ENCODE data around the gene LHFPL2.
A peak's percentile ranks its signal among the peaks of the same experiment; 100 is the strongest.

Gene LHFPL2

DNA sequence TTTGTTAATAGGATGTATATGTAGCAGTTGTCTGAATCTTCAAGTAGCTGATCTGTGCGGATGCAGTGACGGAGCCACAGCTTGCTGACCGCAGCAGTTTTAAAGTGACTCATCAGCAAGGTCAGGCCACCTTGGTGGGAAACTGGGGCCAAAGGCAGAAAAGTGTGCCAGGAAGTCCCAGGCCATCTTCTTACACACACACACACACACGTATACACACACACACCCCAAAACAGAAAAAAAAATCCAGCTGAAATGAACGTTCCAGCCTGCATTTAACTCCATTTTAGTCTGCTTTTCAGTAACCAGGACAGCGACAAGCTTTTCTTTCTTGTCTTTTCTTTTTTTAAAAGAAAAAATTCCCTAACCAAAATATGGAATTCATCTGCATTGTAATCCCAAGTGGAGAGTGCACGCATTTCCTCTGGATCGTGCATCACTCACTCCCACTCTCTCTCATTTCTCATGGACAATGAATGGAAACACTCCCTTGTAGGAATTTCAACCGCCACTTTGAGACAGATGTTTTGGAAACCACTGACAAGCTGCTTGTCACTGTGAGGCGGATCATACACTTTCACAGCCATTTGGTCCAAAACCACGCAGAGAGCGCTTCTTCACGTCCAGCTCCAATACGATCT lies 103.9 kb downstream of the LHFPL2 start:
- DNase-seq (ENCODE audit: low spot score) = no peak

DNA sequence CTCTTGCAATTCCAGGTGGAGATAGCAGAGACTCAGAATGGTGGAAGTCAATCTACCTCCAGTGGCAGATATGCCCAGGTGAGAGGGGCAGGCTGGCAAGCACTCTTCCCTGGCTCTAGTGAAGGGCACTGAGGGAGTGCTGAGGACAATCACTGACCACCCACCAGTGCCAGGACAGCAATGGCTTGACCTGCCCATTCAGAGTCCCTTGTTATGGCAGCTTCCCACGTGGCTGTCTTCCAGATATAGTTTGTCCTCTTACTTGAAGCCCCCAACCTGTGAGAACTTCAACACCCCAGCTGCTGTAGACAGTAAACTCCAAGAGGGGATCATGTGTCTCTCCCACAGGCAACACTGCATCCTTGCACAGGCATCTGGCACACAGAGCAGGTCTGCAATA lies 104.7 kb downstream of the LHFPL2 start:
- DNase-seq (ENCODE audit: low spot score) = no peak

DNA sequence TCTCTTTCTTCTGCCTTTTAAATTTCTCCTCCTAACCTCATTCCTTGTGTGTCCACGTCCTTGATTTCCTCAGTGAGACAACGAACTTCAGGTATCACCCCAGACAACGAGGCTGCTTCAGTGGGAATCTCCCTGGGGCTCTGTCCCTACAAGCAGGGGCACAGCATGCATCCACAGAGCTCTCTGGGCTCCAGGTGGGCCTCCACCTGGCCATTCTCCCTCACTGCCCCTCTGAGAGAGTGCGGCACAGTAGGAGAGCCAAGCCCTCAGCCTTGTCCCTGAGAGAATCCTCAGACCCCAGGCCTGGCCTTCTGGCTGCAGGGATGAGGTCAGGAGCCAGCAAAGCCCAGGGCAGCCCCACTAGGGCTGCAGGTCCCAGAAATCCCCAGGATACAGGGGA lies 105.3 kb downstream of the LHFPL2 start:
- no peak for DNase-seq (ENCODE audit: low spot score)

DNA sequence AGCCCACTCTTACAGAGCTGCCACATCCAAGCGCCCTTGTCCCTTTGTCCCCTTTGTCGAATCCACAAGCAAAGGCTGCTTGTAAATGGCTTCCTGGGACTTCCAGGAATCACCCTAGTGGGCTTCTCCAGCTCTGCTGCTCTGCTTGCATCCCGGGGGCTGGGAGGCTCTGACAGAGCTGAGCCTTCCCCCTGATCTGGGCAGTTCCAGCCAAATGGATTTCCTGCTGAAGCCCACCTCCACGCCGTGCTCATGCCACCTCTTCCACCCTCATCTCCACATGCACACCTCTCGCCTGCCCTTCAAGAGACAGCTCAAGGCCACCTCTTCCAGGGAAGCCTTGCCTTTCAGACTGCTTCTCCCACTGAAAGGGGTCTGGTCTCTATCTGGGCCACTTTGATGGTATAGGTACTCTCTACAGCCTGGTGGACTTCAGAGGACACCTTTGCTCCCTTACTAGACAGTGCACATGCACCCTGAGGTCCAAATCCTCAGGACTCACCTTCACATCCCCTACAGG lies 106.2 kb downstream of the LHFPL2 start:
- no peak for DNase-seq (ENCODE audit: low spot score)

DNA sequence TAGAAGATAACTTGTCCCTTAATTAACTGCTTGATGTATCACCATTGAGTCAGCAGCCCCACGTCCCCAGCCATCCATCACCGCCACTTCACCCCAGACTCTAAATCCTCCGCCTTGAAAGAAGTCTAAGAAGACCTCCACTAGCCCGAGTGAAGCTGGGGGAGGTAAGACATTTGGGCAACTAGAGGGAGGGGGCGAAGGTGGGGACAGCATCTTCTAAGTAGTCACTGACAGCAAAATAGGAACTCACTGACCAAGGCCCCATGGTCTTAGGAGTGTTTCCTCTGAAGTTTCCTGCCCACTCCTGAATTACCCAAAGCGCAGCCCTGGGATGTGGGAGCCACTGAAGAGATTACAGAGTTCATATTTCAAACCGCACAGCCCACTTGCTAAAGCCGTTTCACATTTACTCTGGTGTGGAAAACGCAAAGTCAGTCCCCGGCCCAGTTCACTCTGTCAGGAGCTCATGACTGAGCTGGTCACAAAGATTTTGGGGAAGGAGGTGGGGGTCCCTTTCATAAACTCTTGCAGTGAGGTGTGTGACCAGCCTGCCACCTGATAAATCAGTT lies 107.4 kb downstream of the LHFPL2 start:
- no peak for DNase-seq (ENCODE audit: low spot score)

DNA sequence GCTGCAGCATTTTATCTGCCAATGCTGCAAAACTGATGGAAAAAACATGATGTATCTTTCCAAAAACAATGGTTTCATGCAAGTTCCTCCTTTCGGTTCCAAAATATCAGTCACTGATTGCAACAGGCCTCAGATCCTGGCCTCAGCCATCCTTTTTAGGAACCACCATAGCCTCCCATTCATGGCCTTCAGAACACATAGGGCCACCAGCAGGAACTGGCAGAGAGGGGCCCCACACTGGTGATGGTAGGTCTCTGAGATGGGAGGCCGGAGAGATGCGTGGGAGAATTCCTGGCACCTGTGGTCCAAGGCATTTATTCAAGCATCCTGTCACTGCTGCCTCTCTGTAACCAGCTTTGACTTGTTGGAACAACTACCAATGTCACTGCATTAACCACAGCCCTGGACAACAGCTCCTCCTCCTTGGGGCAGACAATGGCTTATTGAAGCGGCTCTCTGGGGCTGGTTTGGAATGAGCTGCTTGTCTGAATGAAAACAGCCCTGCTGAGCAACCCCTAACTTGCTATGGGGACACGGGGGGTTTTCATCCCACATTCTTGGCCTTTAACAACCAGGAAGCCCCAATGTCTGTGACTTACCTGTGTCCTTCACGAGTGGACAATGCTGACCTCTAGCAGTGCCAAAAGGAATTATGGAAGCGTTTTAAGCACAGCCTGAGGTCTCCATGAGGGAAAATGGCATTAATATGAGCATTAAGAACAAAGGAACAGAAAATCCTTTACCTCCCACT lies 108.1 kb downstream of the LHFPL2 start:
- DNase-seq (ENCODE audit: low spot score) = no peak

DNA sequence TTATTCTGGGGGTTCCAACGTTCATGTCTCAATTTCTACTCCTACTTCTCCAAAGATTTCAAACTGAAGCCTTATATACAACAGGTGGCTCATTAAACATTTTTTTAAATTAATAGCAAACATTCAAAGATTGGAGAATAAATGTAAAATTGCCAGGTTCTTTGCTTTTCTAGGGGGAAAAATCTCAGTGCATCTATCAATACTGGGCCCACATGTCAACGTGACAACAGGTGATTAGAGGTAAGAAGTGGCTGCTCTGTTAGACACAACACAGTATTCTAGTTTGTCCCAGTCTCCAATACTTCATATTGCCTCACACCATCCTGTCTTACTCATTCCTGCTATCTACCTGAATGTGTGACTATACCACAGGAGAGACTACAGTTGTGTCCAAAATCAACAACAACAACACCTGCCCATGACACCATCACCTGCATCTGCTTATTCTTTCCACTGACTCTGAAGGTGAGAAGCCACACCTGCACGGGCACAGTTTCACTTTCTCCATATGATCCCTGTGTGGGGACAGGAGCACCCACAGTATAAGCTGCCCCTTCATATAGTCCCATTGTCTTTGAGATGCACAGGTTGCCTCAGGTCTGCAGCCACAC lies 110.2 kb downstream of the LHFPL2 start:
- DNase-seq (ENCODE audit: low spot score) = no peak

DNA sequence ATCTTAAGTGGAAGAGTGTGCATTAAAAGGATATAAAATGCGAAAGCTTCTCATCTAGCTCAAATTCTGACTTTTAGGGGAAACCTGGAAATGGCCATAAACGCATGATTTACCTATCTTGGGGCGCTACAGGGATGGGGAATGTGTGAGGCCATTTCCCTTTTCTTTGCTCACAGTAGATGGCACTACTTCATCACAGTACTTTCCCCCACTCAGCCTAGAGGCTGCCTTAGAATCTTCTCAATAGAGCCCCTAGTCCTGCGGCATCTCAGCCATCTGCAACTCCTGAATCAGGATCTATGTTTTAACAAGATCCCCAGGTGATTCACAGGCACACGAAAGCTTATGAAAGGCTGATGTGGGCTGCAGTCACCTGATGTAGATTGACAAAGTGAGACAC lies 110.8 kb downstream of the LHFPL2 start:
- peak; percentile 73 for DNase-seq (ENCODE audit: low spot score)

DNA sequence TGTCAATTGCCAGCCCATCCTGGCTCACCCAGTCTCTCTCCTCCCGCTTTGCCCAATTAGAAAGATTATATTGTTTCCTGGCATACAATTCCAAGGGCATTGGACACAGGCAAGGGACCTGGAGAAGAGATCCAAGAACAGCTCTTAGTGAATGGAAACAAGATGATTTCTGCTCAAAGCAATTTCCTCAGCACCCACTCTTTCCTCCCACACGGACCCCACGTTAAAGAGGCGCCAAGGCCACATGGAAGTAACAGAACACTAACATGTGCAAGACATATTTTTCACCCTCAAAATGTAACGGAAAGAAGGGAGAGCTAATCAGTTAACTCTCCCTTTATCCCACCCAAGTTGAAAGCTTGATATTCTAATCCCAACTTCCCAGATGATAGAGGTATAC lies 111.2 kb downstream of the LHFPL2 start:
- no peak for DNase-seq (ENCODE audit: low spot score)

DNA sequence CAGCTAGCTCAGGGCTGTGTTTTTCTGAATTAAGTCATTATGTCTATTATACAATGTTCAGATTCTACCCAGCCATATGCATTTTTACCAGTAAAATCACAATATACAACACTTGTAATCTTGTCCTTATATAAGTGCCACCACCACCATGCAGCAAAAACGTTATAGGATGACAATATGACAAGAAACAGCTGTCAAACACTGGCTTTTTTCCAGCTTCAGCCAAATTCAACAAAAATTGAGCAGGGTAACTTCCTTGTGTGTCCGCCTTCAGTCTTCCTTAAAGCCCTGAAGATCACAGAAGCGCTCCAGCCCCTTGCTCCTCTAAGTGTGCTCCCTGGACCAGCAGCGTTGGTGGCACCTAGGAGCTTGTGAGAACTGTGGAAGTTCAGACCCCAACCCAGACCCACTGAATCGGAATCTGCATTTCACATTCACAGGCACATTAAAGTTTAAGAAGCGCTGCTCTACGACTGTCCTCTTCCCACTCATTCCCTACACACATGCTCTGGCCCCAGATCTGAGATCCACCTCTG lies 111.8 kb downstream of the LHFPL2 start:
- no peak for DNase-seq (ENCODE audit: low spot score)

DNA sequence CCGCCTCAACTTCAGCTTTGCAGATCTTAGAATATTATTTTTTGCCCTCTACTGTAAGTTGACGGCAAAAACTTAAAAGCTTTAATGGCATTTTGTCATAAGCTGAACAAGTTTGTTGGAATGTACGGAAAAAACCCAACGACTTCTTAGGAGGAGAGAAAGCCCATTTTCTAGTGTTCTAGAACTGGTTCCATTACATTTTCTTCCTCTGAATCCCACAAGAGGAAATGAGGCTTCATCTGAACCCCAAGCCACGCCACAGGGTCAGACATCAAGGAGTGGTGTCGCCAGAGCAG lies 113.7 kb downstream of the LHFPL2 start:
- DNase-seq (ENCODE audit: low spot score) = no peak

DNA sequence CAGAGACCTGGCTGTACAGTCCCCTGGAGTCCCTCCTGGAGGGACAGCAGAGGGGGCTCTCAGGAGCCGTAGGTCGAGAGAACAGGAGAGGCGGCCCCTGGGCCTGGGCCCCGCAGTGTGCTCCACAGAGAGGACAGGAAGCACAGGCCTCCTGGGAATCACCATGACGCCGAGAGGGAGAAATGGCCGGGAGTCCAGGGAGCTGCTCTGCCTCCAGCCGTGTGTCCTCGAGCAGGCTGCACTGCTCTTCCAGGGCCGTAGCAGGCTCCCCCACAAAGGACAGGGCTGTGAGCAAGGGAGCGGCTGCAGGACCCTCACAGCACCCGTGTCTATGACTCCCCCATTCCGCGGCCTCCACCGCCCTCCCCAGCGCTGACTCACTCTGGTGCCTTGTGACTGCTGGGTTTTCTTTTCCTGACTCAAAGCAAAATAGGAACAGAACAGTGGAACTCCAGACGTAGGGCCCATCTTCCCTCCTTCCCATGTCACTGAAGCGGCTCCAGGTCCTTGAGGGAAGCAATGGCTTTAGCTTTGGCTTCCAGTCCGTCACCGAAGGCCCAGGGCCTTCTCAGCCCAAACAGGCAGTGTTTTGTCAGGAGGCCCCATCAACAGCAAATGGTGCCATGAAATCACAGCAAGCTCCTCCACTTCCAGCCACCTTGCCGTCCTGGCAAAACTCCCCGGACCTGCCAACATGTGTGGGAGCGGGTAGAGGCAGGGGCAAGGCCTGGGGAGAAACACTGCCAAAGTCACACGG lies 114.2 kb downstream of the LHFPL2 start:
- DNase-seq (ENCODE audit: low spot score) = no peak

DNA sequence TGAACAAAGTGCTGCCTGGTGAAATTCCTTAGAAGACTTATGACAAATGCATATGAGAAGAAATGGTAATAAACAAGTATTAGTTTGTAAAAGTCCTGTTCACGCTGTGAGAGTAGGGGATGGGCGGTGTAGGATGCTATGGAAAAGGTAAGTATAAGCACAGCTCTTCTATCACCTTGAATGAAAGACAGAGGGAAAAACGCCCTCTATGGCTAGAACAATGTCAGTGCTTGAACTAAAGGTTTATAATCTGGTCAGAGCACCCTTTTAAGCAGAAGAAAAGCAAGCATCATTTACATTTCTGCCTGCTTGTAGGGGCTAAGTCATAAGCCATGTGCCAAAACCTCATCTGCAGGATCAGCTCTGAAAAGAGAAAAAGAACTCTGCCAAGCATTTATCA lies 115.2 kb downstream of the LHFPL2 start:
- peak; percentile 49 for DNase-seq (ENCODE audit: low spot score)

DNA sequence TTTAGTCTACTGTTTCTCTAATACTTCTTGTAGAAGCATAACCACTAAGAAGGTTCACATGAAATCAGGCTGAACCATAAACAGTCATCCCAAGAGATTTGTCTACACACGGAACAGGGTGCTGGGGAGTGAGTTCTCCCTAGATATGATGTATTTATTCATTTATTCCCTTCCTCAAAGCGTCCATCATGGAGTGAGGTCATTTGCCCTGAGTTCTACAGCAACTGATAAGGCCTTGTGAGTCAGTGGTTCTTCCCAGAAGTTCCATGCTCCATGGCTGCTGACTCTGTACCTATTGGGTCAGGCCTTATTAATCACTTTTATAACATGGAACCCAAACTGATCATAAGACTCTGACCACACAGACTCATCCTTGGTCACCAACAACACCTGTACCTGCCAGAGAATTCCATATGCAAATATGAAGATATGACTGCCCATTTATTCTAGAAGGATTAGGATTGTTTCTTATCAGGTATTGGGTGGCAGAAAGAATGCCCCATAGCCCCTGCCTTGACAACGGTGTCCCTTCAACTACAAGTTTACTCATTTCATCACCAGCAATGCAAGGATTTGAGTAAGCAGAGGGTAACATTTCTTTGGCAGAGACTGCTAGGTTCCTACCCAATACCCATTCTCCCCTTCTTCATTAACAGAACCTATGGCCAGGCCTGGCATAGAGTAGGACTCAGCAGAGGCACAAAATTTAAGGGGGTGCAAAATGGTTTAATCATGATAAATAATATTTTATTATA lies 118.1 kb downstream of the LHFPL2 start:
- DNase-seq (ENCODE audit: low spot score) = no peak

DNA sequence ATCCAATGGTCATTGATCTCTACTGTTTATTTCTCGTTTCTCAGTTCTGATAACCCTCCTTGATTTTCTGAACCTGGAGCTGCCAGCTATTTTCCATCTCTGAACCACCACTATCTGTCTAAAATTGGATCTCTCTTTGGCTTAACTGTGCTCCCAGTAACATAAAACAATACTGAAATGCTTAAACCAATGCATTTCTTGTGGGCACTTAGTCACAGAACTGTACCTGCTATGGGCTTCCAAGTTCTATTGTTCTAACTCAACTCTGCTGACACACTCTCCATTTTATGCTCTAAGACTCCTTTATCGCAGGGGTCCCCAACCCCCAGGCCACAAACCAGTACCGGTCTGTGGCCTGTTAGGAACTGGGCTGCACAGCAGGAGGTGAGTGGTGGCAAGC lies 120.6 kb downstream of the LHFPL2 start:
- DNase-seq (ENCODE audit: low spot score) = no peak

DNA sequence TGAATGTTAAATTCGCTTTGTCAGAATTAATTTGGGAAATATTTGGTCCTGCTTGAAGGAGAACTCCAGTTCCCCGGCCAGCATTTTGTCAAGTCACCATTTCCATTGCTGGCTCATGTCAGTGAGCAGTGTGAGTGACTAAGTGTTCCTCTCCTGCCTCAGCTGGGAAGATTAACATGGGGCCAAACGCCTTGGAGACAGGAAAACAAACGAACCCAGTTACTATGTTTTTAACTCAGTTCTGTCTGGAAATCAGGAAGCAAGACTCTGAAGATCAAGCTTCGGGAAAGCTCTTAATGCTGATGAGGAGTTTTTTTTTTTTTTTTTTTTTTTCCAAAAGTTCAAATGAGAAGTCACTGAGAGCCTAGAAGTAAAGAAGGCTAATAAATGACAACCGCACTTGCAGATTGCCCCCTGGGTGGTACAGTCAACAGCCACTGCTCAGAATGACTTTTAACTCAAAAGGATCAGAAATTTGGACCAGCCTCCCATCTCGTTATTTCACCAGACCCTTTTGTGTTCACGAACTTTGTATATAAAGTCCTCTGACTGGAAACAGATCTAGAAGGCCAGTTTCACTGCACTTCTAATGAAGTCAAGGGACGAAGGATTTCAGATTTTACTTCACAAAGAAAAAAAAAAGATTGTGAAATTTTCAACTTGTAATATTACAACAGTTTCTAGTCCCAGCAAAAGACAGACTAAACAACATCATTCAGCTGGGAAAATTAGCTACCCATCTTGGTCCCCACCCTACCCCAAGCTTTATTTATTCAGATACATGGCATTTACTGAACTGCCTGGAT lies 121.3 kb downstream of the LHFPL2 start:
- DNase-seq (ENCODE audit: low spot score) = no peak

DNA sequence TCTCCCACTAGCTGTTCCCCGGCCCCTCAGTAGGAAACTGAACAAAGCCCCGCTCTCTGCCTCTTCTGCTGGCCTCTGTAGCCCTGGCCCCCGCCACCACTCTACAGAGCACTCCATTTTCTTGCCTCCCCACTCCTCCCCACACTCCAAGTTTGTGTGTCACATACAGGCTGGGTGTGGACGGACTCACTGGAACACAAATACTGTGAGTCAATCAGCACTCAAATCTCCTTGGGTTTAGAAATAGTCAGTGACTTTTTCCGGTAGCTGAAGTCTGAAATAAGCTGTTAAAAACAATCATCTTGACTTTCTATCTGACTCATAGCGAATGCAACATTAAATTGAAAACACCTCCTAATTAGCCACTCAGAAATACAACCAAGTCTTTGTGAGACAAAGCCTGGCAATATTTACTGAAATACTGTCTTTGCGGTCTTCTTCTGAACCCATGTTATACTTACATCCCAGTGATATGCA lies 122.5 kb downstream of the LHFPL2 start:
- no peak for DNase-seq (ENCODE audit: low spot score)

DNA sequence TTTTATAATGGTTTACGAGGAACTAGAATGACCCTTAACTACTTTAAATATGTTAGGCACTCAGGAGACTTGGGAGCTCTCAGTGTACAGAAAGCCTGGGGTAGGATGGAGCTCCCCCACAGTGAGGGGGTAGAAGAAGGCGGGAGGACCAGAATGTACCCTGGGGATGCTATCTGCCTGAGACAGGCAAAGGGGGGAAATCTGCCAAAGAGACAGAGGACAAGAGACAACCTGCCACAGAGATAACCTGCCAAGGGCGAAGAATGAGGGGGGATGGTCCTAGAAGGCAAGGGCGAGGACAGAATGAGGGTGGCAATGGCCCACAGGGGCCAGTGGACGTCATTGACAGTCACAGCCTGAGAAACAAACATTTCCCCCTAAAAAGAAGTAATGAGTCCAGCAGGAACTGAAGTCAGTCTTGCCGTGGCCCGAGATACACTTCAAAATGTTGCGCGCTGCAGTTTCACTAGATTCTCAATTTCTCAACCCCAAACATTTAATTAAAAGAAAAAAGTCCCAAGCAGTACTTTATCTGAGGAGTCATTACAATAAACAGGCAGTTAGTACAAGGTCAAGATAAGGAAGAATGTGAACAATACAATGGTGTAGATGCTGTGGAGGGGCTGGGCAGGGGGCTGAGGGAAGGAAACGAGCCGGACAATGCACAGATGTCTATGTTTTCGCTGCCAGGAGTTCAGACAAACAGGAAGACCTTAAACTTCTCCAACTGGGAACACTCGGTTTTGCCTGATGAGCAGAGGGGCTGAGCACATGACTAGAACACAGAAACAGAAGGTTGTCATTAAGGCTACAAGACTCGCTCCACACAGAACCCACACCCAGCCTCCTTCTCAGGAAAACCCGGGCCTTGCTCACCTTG lies 125.0 kb downstream of the LHFPL2 start:
- no peak for DNase-seq (ENCODE audit: low spot score)

DNA sequence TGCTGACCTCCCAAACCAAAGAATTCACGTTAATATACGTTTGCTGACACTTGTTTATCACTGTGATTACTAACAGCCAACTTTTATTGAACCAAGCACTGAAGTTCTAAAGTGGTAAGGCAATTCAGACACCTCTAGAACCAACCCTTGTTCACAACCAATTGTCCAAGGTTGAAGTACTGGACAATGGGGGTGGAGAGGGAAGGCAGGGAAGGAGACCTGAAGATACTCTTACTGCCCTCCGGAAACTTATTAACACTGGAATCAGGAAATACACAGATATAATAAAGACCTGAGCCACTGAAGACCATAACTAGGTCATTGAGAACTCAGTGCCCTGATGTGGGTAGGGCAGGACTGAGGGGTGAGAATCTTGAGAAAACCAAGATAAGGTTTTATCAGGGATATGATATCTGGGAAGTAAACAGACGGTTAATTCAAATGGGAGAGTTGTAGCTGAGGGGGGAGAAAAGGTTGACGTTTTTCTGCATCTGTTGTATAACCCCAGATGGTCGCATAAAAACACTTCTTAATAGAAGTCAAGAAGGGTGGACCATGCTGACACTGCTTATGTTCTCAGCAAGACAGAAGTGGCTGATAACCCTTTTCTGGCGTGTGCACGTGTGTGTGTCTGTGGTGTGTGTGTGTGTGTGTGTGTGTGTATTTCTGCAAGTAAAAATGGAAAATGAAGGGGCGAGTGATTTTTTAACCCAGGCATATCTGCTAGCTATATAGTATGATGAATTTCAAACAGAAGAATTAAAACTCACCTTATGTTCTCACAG lies 125.9 kb downstream of the LHFPL2 start:
- no peak for DNase-seq (ENCODE audit: low spot score)
